GM04504 (cell line): Measurements from ENCODE around the gene TBC1D22A.

Experiments used
- DNase-seq: peaks from one replicate; pipeline ENCODE4 v3.0.0-alpha.2; 2012; ENCODE audit warnings: low read depth

TBC1D22A gene

DNA sequence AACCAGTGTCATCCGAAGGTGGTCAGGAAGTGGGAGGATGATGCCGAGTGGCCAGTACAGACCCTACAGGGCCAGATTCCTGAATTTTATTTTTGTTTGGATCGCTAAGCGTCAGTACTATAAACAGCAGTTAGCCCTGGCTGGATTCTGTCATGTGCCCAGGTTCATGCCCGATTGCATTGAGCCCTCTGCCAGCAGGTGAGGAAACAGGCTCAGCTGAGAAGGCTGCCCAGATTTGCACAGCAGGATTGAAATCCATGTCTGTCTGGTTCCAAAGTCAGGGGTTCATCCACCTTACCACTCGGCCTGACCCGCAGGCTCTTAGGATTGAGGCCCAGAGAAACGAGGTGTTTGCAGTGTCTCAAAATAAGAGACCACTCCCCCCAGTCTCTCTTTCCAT is 9.1 kb upstream of the TBC1D22A start:
- DNase-seq = no peak

GRCh38 chr22:46753761-46754109 is 8.7 kb upstream of the TBC1D22A start:
- no peak for DNase-seq

DNA sequence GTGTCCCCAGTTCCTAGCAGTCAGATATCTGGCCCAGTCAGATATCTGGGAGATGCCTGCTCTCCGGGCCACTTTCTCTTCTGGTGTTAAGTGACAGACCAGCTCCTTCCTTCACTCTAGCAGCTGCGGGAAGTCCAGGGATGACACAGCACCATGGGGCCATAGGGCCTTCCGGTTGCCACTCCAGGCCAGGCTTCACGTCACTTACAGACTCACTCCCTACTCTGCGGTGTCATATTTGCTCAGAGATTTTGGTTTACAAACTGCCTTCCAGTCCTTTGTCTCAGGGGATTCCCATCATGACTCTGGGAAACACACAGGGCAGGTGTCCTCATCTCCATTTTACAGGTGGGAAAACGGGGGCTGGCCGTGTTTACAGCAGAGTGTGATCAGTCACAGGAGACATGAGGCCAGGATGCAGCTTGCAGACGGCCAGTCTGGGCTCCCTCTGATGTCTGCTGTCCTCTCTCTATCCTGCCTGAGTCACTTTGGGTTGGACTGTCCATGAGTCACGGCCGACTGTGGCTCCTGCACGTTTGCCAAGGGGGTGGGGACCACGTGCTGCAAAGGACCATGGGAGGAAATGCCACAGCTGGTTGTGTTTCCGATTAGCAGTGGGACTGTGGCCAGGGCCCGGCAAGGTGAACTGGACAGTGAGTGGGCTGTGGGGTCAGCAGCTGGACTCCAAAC is 8.2 kb upstream of the TBC1D22A start:
- DNase-seq = peak; percentile 98

DNA sequence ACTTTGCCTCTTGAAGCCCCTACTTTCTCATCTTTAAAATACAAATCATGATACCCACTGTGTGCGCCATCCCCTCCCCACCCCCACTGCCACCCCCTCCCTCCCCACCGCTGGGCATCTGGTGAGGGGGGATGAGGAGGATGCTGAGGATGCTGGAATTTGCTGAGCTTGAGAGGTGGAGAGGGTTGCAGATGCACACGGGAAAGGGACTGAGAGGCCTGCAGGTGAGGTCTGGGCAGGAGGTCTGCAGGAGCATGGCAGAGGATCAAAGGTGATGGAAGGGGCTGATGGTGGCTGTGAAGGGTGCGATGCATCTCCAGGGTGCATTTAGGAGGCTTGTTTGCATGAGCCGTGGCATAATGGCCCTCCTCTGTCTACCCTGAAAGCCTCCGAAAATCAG is 7.6 kb upstream of the TBC1D22A start:
- DNase-seq = no peak

- no peak for DNase-seq
Measured at GRCh38 chr22:46755525-46755924, 6.9 kb upstream of the TBC1D22A start.

DNA sequence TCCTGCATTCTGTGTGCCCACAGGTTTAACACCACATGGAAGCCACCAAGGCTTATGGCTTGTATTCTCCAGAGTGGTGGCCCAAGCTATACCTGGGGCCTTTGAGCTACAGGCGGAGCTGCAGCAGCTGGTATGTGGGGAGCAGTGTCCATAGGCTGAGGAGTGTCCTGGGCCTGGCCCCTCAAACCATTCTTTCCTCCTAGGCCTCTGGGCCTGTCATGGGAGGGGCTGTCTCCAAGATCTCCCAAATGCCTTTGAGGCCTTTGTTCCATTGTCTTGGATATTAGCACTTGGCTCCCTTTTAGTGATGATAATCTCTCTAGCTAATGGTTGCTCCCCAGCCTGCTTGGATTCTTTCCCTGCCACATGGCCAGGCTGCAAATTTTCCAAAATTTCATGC is 6.4 kb upstream of the TBC1D22A start:
- no peak for DNase-seq

DNA sequence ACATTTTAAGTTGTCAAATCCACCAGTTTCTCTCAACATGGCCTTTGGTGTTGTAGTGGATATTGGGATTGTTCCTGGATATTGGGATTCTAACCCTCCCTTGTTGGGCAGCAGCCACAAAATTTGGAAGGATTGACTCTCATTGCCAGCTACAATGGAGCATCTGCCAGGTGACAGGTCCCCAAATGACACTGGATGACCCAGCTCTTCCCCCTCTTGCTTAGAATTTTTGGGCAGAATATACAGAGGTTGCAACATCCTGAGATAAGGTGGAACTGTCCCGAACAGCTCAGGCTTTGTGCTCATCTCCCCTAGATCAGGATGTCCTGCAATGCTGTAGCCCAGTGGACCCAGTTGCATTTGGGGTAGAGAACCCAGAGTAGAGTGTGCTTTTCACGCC is 5.3 kb upstream of the TBC1D22A start:
- no peak for DNase-seq

- DNase-seq = no peak
Measured at GRCh38 chr22:46758121-46758520, 4.3 kb upstream of the TBC1D22A start.

- DNase-seq = no peak
Measured at GRCh38 chr22:46758867-46759290, 3.6 kb upstream of the TBC1D22A start.

DNA sequence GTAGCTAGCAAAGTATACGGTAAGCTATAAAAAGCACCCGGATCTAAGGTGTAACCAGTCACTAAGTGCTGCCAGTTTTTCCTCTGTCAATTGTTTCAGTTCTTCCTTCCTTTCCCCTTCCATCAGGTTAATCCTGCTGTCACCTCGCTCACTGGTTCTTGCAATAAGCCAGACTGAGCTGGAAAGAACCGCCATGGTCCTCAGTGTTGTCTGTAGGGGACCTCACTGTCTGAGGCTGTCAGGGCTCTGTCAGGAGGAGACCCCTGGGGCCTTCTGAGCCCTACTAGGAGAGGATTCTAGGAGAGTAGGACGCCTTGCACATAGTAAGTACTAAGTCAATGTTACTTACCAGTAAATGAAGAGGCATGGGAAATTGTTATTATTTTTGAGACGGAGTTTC is 1.4 kb upstream of the TBC1D22A start:
- no peak for DNase-seq

GRCh38 chr22:46761539-46762237 is 762 bp upstream of the TBC1D22A start:
- no peak for DNase-seq

DNA sequence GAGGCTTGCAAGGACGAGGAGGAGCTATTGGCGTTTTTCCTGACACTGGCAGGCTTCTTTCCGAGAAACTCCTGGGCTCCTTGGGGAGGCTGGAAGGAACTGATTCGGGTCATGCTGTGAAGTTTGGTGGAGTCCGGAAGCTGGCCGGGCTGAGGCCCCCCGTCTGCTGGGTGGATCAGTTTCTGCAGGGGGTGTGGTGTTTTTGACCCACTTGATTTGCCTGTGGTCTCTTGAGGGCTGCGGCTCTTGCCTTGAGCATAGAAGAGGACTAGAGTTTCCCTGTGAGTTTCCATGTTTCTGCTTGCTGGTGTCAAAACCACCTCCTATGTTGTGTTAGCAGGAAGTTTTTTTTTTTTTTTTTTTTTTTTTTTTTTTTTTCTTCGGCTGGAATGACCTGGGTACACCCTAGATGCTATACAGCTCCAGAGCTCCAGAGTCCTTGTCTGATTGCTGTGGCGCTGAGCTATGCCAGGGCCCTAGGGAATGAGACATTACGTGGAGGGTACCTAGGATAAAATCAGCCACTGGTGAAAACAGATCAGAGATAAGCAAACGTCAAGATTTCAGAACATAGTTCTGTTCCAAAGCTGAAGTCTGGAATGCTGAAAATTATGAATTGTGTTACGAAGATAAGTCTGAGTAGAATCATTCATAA is 728 bp downstream of the TBC1D22A start:
- DNase-seq = no peak

- no peak for DNase-seq
Measured at GRCh38 chr22:46764140-46764680, 1.8 kb downstream of the TBC1D22A start.

- DNase-seq = no peak
Measured at GRCh38 chr22:46764779-46765485, 2.5 kb downstream of the TBC1D22A start.

GRCh38 chr22:46766611-46767010 is 4.2 kb downstream of the TBC1D22A start:
- no peak for DNase-seq

- no peak for DNase-seq
Measured at GRCh38 chr22:46767249-46767985, 5.0 kb downstream of the TBC1D22A start.

DNA sequence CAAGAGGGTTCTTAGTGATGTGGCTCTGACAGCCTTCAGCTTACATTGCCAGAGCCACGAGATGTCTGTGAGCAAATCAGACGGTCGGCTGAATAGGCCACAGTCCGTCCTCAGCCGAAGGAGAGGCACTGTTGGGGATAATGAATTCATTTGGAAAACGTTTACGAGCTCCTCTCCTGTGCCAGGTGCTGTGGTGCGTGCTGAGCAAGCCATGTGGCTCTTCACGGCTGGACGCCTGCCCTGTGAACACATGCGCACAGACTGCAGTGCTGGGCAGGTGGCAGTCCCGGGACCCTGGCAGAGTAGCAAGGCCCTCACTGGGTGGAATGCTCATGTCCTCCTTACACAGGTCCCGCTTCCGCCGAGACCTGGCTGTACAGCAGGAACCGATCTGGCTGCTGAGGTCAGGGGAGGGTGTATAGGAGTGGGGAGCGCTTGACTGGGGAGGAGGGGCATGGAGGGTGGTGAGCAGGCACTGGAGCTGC is 6.8 kb downstream of the TBC1D22A start:
- no peak for DNase-seq

DNA sequence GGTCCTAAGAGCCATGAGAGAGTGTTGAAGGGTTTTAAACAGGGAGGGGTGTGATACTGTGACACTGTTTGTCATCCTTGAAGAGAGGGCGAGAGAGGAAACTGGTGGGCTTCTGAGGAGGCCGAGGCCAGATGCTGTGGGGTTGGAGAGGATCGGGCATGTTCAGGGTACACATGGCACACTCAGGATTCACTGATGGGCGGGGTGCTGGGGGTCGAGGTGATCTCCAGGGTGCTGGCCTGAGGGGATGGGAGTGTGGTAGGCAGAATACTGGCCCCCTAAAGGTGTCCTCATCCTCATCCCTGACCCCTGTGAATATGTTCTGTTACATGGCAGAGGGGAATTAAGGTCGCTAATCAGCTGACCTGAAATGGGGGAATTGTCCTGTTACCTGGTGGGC is 7.3 kb downstream of the TBC1D22A start:
- DNase-seq = no peak

- DNase-seq = no peak
Measured at GRCh38 chr22:46770151-46770641, 7.7 kb downstream of the TBC1D22A start.

- DNase-seq = no peak
Measured at GRCh38 chr22:46770726-46771125, 8.3 kb downstream of the TBC1D22A start.

GRCh38 chr22:46773076-46773475 is 10.6 kb downstream of the TBC1D22A start:
- no peak for DNase-seq
